GM19025 (cell line): Measurements from ENCODE around the gene HS3ST5.
"Not testable (repeated sequence)": the region's sequence is repeated elsewhere in the genome, so short reads cannot be mapped to it uniquely, and the experiment has no call there.

Experiments used
- ATAC-seq: cut with Tn5 transposase; IDR thresholded peaks from one replicate; pipeline ENCODE4 v1.9.1; 2021; ENCODE audit warnings: mild to moderate bottlenecking, low read depth, moderate library complexity; ENCODE audit not compliant: unreplicated experiment

HS3ST5 gene

DNA sequence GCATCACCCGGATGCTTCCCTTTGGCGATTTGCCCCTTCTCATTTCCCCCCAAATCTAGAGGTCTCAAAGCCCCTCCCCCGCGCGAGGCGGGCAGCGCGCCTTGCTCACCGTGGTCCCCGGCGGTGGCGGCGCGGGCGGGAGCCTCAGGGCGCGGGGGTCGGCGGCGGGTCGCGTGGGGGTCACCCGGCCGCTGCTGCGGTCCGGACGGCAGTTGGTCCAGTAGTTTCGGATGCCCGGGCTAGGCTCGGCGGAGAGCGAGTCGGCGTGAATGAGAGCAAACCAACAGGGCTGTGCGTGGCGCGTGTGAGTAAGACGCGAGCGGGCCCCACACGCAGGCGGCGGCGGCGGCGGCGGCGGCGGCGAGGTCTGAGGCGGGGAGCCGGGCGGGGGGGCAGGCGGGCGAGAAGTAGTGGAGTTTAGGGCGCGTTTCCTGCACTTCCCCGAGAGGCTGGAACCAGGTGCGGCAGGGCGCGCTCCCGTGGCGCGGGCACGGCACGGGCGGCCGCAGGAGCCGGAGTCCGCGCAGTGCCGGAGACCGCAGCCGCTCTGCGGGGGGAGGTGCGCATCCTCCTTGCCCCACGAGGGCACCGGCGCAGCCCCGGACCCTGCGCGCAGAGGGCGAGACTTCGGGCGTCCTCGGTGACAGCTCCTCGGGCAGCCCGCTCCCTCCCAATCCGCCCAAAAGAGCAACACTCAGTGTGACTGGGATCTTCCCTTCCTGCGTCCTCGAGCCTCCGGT lies 567 bp downstream of the HS3ST5 start:
- no peak for ATAC-seq

DNA sequence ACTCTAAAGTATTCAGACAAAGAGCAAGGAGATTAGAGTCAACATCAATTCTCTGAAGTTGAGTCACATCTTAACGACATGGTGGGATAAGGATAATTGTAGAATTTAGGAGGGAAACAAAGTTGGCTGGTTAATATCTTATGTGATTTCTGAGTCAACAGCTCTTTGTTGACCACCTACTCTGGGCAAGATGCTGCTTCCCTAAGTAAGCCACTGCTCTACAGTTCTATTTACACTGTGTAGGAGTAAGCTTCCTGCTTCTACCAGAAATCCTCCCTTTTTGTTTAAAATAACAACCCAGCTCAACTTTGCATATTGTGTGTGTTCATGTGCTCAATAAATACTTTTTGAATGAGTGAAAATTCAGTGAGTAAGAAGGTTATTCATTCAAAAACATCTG lies 3.1 kb downstream of the HS3ST5 start:
- no peak for ATAC-seq

DNA sequence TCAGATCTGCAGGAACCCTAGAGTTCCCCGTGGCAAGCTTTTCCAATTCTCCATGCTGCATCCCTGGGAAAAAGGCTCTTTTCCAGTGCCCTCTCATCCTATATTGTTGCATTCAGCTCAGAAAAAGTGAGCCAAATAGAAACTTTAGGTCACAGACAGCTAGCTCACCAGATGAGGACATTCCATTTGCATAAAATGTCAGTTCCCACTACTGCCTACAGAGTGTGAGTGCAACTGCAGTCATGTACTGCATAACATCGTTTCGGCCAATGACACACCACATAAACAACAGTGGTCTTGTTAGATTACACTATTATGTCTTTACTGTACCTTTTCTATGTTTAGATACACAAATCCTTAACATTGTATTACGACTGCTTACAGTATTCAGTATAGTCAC lies 8.6 kb downstream of the HS3ST5 start:
- ATAC-seq: no peak

DNA sequence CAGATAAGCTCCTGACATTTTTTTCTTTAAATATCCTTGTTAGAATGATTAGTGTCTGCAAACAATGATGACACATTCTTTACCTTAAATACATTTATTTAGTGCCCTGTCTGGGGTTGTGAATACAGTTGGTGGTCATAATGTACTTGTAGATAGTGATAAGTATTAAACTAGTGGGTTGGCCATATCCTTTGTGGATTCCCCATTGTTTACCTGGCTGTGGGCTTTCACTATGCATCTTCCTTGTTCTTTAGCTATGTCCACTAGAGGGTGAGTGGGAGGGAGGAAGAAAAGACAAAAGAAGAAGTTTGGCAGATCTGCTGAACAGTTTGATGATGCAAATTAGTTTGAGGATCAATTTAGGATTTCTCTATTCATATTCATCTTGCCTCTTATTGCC lies 15.7 kb downstream of the HS3ST5 start:
- no peak for ATAC-seq

DNA sequence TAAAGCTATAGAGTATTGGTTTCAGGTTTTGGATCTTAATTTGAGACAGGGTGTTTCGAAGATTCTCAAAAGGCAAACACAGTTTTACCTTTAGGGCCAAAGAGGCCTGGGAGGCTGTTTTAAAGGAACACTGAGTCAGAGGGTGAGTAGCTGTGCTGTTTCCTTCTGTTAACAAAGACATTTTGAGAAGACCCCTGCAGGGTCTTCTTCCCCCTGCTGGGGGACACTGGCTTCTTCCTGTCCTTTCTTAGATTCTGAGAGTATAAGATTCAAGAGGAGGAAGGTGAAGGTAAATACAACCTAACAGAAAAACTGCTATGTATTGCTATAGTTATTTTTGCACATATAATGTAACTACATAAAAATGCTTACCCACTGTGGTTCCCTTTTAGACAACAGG lies 19.0 kb downstream of the HS3ST5 start:
- no peak for ATAC-seq

DNA sequence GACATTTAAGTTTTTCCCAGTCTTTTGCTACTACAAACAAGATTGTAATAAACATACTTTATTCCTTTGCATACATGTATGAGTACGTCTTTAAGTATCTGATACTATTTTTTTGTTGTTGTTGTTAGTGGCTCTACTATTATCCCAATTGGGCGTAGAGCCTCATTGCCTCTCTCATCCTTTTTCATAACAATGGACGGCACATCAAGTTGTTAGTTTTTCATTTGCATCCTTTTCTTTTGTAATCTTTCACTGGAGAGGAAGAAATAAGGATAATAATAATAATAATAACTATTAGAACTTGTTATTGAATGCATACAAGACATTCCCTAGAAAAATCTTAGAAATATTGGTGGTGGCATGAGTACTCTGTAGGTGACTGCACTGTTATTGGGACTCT lies 23.1 kb downstream of the HS3ST5 start:
- no peak for ATAC-seq

DNA sequence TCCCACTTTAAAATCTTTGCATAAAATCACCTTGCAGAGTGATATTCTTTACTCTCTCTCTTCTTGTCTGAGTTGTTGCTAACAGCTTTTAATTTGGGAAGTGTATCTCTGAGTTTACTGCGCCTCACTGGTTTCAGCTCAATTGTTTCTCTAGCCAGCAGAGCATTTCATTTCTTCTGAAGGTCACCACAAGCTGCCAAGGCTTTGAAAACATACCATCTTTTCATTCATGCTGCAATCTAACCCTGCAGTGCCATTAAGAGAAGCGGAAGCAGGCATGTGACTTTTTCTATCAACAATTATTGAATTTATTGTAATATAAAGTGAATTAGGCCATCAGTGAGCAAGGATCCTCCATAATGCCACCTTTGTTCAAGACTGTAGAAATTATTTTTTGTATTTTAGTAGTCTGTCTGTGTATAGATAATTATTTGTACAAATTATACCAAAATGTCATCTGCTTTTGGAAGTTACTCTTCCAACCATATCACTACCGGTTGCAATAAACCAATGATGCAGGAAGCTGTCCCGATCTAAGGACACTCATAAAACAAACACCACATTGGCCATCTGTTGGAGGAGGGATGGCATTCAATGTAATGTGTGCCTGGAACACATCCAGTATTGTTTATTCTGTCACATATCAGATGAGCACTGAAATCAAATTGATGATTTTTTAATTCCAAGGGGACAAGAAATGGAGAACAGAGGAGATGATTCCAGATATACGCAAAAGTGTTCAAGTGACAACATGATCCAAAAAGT lies 26.8 kb downstream of the HS3ST5 start:
- no peak for ATAC-seq

DNA sequence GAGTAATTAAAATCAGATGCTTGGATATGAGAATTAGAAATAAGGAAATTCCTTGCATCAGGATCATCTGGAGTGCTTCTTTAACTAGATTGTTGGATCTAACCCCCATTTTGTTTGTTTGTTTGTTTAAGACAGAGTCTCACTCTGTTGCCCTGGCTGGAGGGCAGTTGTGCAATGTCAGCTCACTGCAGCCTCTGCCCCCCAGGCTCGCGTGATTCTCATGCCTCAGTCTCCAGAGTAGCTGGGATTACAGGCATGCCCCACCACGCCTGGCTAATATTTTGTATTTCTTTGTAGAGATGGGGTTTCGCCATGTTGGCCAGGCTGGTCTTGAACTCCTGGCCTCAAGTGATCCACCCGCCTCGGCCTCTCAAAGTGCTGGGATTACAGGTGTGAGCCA lies 29.0 kb downstream of the HS3ST5 start:
- ATAC-seq: not testable (repeated sequence)

DNA sequence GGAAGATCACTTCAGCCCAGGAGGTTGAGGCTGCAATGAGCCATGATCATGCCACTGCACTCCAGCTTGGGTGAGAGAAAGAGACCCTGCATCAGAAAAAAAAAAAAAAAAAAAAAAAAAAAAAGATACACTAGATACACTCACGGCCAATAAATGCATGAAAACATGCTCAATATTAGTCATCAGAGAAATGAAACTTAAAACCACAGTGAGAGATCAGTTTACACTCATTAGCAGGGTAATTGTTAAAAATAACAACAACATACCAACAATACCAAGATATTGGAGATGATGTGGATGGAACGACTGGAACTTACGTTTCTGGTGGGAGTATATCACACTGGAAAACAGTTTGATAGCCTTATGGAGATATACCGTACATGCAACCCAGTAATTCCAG lies 29.9 kb downstream of the HS3ST5 start:
- no peak for ATAC-seq

DNA sequence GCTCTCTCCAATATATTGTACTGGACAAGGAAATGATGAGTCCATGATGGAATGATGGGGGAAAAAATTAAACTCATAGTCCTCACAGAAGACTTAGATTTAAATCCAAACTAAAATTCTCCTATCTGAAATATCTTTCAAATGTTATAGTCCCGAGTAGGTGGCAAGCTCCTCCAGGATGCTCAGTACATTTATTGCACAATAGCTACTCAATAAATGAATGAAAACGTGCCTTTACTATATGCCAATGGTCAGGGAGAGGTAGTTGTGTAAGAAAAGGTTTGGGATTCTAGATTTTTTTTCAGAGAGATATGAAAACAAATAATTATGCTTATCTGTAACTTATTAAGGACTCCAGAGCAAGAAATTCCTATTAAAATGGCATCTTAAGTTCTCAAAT lies 32.8 kb downstream of the HS3ST5 start:
- no peak for ATAC-seq

DNA sequence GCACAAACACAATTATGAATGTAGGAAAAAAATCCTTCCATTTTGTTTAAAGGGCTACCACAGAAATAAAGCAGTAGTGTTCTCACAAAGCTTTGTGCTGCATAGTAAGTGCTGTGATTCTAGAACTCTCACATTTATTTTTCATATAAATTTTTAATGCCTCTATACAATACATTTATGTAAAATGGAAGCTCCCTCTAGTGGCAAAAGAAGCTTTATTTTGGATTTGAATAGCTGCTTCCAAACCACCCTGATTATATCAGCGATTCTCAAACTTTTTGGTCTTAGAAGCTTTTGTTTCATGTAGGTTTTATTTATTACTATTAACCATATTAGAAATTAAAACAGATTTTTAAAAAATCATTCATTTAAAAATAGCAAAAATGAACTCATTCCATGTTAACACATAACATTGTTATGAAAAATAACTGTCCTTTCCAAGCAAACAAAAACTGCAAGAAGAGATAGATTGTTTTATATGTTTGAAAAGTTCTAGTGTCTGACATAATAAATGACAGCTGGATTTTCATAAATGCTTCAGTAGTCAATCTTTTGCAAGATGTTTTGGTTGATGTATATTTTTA lies 38.4 kb downstream of the HS3ST5 start:
- ATAC-seq: no peak

DNA sequence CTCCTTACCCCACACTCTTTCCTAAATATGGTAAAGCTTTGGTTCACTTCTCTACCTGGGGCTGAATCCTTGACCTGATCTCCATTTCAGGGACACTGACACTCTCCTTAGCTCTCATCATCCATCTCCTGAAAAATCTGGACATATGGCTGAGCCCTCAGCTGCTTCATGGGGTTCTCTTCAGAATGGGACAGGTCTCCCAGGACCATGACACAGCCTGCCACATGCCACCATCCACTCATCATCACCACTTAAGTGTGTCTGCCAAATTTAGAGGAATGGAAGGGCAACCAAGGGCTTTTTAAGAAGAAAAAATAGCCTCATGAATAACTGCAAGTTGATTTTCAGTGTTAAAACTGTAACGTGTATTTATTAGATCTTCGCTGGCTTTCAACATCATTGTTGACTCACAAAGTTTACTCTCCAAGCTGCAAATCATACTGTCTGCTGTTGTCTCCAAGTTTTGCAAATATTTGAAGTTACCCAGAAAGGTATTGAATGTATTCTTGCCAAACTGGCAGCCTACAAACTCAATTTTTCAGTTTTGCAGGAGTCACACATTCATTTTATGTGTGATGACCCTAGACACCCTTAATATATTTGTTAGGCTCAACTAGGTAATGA lies 41.1 kb downstream of the HS3ST5 start:
- no peak for ATAC-seq

DNA sequence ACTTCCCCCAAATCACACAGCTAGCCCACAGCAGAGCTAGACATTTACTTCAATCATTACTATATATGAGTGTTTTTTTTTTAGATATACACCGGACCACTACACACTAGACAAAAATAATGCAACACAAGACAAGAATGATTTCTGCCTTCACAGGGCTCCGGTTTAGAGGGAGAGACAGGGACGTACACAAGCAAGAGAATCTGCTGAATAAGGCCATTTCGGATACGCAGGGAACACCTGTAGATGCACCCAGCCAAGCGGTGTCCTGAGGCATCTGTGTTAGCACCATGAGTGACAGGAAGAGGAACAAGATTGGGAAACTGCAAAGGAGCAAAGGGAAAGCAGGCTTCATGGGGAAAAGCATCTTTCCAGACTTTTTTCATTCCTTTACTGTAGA lies 45.7 kb downstream of the HS3ST5 start:
- ATAC-seq: no peak

DNA sequence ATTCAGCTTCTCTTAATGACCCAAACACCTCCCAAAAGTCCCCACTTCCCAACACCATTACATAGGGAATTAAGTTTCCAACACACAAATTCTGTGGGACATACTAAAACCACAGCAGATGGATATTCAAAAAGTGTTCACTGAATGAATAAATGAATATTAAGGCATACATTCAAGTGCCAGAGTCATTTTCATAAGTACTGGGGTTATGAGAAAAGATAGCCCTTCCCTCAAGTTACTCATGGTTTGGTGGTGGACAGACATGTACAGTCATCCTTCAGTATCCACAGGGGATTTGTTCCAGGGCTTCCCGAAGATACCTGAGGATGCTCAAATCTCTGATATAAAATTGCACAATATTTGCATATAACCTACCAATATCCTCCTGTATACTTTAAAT lies 50.4 kb downstream of the HS3ST5 start:
- no peak for ATAC-seq

DNA sequence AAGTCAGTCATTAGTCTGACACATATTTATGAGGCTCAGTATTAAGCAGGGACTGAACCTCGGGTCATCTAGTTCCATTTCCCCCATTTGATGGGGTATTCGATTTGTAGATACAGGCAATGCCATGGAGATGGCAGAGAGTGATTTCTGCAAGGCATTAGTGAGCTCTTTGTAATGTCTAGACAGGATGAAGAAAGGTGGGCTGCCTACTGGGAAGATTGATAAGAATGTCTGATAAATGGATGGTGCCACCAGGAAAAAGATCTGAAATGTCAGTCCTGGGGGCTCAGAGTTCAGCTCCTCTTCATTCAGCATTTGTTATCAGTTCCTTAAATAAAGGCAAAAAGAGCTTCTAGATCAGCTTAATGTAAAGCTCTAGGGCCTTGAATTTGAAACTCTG lies 51.4 kb downstream of the HS3ST5 start:
- ATAC-seq: no peak

DNA sequence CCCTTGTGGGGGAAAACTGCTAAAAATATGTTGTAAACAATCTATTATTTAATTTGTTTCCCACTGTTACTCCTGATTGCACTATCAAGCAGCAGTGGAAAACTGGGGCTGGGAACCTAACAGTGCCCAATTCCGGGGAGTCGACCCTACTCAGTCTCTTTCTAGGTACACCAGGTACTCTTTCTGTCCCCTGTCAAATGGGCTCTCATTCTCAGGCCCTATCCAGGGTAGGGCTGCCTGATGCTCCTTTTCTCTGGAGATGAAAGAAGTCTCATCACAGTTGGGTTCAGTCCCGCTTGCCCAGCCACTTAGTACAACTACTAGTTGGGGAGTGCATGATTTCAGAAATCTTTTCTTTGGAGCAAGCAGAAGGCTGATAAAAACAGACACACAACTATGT lies 52.0 kb downstream of the HS3ST5 start:
- no peak for ATAC-seq

DNA sequence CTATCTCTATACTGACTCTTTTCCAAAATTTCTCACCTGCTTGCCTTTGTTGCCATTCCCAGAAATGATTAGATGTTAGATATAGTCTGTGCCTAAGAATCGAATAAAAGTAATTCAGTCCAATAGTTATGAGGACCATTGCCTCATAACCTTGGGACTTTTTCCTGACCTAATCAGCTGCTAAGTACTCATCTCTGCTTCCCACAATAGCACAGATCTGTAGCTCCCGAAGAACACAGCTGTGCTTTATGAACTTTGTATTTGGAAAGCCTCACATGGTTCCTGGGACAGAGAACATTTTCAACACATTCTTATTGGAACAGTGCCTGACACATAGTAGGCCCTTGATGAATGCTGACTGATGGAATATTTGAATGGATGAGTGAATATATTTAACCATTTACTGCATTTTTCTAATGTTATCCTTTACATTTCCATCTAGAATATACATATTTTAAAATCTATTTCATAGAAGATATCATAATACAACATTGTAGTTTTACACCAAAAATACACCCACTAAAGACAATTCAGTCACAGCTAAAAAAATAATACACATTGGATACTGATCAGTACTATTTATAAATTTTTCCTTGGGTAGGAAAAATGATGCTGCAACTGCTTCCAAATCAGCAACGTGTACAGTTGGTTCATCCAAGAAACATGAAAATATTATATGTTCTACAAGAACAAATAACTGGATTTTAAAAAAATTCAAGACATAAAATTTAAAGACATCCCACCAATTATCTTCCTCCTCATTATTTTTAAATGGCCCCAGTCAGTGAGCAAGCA lies 53.9 kb downstream of the HS3ST5 start:
- ATAC-seq: no peak

DNA sequence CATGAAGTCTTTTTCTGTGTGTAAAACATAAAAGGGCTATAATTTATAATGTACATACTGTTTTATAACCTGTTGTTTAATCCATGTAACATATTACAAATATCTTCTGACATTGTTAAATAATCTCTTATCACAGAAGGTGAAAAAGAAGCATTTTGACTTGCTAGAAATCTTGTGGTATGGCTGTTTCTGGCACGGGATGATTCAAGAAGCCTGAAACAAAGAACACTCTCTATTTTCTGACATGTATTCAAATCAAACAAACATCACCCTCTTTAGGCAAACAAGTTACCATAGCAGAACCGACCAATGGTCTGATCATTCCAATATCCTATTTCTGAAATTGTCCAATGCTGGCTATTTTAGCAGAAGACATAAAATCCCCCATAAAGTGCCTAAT lies 55.4 kb downstream of the HS3ST5 start:
- ATAC-seq: no peak

DNA sequence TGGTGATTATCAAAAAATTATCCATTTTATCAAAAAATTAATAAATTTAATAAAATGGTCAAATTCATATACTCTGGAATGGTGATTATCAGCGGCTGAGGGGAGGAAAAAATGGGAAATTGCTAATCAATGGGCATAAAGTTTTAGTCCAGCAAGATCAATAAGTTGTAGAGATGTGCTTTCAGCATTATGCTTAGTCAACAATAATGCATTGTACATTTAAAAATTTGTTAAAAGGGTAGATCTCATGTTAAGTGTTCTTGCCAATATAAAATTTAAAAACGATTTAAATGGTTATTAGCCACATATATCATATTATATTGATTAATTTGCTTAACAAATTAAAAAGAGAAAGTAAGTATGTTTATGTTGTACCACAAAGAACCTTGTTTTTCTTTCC lies 56.6 kb downstream of the HS3ST5 start:
- ATAC-seq: no peak

DNA sequence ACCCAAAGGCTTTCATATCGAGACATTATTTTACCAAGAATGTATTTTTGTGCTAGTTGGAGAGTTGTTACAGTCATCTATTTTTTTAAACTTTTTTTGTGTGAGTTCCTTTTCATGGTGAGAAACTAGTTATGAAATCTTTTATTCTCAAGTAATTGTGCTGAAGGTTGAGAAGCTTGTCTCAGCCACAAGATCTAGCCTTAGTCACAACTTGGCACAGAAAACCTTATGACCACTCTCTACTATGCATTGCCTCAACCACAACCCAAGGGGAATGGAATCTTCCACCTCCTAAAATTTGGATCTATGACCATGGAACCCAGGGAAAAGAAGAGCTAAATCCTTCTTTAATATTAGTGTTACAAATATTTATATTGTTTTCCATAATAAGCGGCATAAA lies 58.5 kb downstream of the HS3ST5 start:
- ATAC-seq: no peak

DNA sequence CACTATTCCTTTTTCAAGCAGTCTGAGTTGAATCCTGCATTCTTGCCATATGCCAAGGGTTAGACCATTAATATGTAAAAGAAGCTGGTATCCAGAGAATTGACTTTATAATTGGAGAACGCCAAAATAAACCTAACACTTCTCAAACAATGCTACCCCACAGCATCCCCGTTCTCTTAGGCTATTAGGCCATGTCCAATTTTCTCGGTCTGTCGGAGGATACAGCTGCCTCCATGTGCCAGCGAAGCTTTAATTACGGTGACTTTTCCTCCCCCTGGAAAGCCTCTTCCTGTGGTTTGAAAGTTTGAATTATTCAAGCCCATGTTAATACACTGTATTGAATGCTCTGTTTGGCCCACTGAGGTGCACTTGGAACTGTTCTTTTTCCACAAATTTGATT lies 60.5 kb downstream of the HS3ST5 start:
- no peak for ATAC-seq
